ENCODE data around the gene GP5. TPM values are rescaled to one million over a fixed set of nuclear protein-coding genes. Genes with fewer than 3 reads are reported as not detected.

GP5 gene
- total RNA-seq, 2 donors from 2014 or later = 0.09 to 0.13 TPM

DNA sequence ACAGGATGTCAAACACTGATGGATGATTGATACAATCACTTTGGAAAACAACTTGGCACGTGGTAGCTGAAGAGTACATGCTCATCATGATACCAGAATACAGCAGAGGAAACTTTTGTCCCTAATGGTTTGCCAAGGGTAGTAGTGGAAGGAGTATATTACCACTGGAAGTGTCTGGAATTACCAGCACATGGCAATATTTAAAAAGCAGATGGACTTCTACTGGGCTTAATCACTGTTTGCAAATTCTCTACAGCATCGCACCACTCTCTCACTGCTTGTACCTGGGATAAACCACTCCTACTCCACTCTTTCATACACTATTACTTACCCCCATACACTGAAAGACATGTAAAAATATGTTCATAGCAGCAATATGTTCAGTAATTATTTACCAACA is 19.6 kb upstream of the GP5 start:
- H3K9me3 ChIP-seq (ENCODE audit: control insufficient read depth, low read length) = no peaks in the 10 kb centered on the region

DNA sequence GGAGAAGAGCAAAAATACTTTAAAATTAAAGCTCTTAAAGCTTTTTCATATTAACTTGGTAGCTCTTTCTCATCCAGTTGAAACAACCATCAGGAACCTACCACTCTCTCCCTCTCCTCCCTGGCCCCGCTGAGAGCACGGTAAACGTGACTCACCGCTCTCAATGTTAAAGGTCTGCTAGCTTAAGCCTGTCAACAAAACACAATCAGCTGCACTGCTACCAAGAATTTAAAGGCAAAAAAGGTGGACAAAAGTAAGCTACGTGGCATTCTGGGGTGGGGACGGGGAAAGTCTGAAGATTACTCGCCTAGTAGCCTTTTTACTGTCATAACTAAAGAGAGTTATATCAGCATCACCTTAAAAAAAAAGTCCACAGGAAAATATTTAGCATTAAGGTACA is 8.4 kb upstream of the GP5 start:
- Histone ChIP-seq H3K9me3 (ENCODE audit: control insufficient read depth, low read length) (no peaks in the 10 kb centered on the region), H3K36me3 (ENCODE audit: control insufficient read depth, insufficient read depth, low read length) (peaks cover 64% of the 10 kb centered on the region), H3K9ac (ENCODE audit: extremely low read depth, low read length, poor library complexity, severe bottlenecking) (no peak overlapping the region), H3K4me1 (ENCODE audit: control insufficient read depth, insufficient read depth, low read length) (no peaks in the 10 kb centered on the region), H3K27me3 (ENCODE audit: control insufficient read depth, insufficient read depth, low read length, poor library complexity, severe bottlenecking) (no peaks in the 10 kb centered on the region), H3K4me3 (ENCODE audit: low read length) (no peak overlapping the region), H3K27ac (ENCODE audit: low read depth, low read length) (no peak overlapping the region)
- no peaks in the 10 kb centered on the region for H3K9me3 Mint-ChIP-seq
- H3K36me3 Mint-ChIP-seq (ENCODE audit: low read depth) = peaks cover 34% of the 10 kb centered on the region
- TF ChIP-seq, protein P1, sequence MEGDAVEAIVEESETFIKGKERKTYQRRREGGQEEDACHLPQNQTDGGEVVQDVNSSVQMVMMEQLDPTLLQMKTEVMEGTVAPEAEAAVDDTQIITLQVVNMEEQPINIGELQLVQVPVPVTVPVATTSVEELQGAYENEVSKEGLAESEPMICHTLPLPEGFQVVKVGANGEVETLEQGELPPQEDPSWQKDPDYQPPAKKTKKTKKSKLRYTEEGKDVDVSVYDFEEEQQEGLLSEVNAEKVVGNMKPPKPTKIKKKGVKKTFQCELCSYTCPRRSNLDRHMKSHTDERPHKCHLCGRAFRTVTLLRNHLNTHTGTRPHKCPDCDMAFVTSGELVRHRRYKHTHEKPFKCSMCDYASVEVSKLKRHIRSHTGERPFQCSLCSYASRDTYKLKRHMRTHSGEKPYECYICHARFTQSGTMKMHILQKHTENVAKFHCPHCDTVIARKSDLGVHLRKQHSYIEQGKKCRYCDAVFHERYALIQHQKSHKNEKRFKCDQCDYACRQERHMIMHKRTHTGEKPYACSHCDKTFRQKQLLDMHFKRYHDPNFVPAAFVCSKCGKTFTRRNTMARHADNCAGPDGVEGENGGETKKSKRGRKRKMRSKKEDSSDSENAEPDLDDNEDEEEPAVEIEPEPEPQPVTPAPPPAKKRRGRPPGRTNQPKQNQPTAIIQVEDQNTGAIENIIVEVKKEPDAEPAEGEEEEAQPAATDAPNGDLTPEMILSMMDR (conservative IDR thresholded peaks at IDR 0.05) = no peak
- no peak overlapping the region for H3K27ac Mint-ChIP-seq
- H3K27me3 Mint-ChIP-seq (ENCODE audit: insufficient read depth) = no peaks in the 10 kb centered on the region
- WGBS, 2 experiments (ENCODE audit: insufficient coverage in 1 of 2, insufficient read length in 1 of 2) = 73 to 81% methylated on average over 2 to 7 of the region's 7 CpGs
- peaks cover 2% of the 10 kb centered on the region for H3K4me1 Mint-ChIP-seq
- DNase-seq = no peak
- no peak overlapping the region for H3K4me3 Mint-ChIP-seq

More for the DNA sequence above, 19.6 kb upstream of the GP5 start:
- Histone ChIP-seq H3K27ac (ENCODE audit: low read depth, low read length) (no peak overlapping the region), H3K9ac (ENCODE audit: extremely low read depth, low read length, poor library complexity, severe bottlenecking) (no peak overlapping the region), H3K36me3 (ENCODE audit: control insufficient read depth, insufficient read depth, low read length) (peaks cover 62% of the 10 kb centered on the region), H3K27me3 (ENCODE audit: control insufficient read depth, insufficient read depth, low read length, poor library complexity, severe bottlenecking) (no peaks in the 10 kb centered on the region), H3K4me1 (ENCODE audit: control insufficient read depth, insufficient read depth, low read length) (no peaks in the 10 kb centered on the region), H3K4me3 (ENCODE audit: low read length) (no peak overlapping the region)
- H3K27me3 Mint-ChIP-seq (ENCODE audit: insufficient read depth) = no peaks in the 10 kb centered on the region
- no peaks in the 10 kb centered on the region for H3K4me1 Mint-ChIP-seq
- H3K27ac Mint-ChIP-seq = no peak overlapping the region
- TF ChIP-seq, protein P1 (conservative IDR thresholded peaks at IDR 0.05) = no peak
- WGBS, 2 experiments (ENCODE audit: insufficient coverage in 1 of 2, insufficient read length in 1 of 2) = 83 to 100% methylated on average over 1 to 2 of the region's 2 CpGs
- H3K4me3 Mint-ChIP-seq = no peak overlapping the region
- no peak for DNase-seq
- H3K36me3 Mint-ChIP-seq (ENCODE audit: low read depth) = peaks cover 54% of the 10 kb centered on the region
- no peaks in the 10 kb centered on the region for H3K9me3 Mint-ChIP-seq

GRCh38 chr3:194405766-194406165 is 6.7 kb upstream of the GP5 start:
- no peak overlapping the region for H3K4me3 Mint-ChIP-seq
- Histone ChIP-seq H3K4me1 (ENCODE audit: control insufficient read depth, insufficient read depth, low read length) (peaks cover 5% of the 10 kb centered on the region), H3K9me3 (ENCODE audit: control insufficient read depth, low read length) (no peaks in the 10 kb centered on the region), H3K27ac (ENCODE audit: low read depth, low read length) (no peak overlapping the region), H3K27me3 (ENCODE audit: control insufficient read depth, insufficient read depth, low read length, poor library complexity, severe bottlenecking) (no peaks in the 10 kb centered on the region), H3K9ac (ENCODE audit: extremely low read depth, low read length, poor library complexity, severe bottlenecking) (no peak overlapping the region), H3K4me3 (ENCODE audit: low read length) (no peak overlapping the region), H3K36me3 (ENCODE audit: control insufficient read depth, insufficient read depth, low read length) (peaks cover 48% of the 10 kb centered on the region)
- no peaks in the 10 kb centered on the region for H3K27me3 Mint-ChIP-seq (ENCODE audit: insufficient read depth)
- DNase-seq = no peak
- H3K4me1 Mint-ChIP-seq = peaks cover 2% of the 10 kb centered on the region
- no peaks in the 10 kb centered on the region for H3K9me3 Mint-ChIP-seq
- peak overlapping the region; percentile 18 for H3K27ac Mint-ChIP-seq
- TF ChIP-seq, protein P1 (conservative IDR thresholded peaks at IDR 0.05) = no peak
- H3K36me3 Mint-ChIP-seq (ENCODE audit: low read depth) = peaks cover 29% of the 10 kb centered on the region
- 87% methylated on average over 2 of the region's 2 CpGs; no CpG with 5 or more reads in 1 of the 2 experiments for WGBS, 2 experiments (ENCODE audit: insufficient coverage in 1 of 2, insufficient read length in 1 of 2)
